Measurements from ENCODE around the gene COL23A1.

The COL23A1 gene

DNA sequence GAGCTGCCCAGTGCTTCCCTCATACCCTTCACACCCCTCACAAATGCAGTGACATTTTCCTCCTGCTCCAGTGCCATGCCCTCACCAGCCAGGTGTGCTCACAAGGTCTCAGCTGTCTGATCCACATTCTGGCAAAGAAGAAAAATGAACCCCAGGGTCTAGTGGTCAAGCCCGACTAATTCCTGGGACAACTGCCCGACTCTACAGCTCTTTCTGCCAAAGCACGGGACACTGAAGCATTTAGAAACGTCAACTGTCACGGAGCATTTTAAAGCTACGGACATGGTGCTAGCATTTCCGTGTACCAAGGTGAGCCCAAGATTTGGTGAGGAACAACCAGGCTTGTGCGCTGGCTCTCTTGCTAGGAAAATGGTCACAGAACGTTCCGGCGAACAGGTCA lies 300.8 kb downstream of the COL23A1 start:
- H3F3A ChIP-seq (ENCODE audit: insufficient read depth, low read length), result no peaks in the 10 kb centered on the region
- peaks cover 75% of the 10 kb centered on the region for H3K27me3 ChIP-seq (replicated peaks; ENCODE audit: insufficient read depth, low read length)
- H3K9me2 ChIP-seq (replicated peaks; ENCODE audit: insufficient read depth, low read length), result no peaks in the 10 kb centered on the region
- no peak for DNase-seq
- no peak overlapping the region for H3K9ac ChIP-seq (ENCODE audit: low read length)
- no peaks in the 10 kb centered on the region for H3K79me2 ChIP-seq (ENCODE audit: low read length)
- H4K20me1 ChIP-seq (ENCODE audit: insufficient read depth, low read length), result no peaks in the 10 kb centered on the region
- H3K27ac ChIP-seq (ENCODE audit: low read length), result no peak overlapping the region
- H3K4me2 ChIP-seq (ENCODE audit: low read depth, low read length), result no peak overlapping the region
- H3K9me3 ChIP-seq (replicated peaks; ENCODE audit: insufficient read depth, low read length), result no peaks in the 10 kb centered on the region
- H3K36me3 ChIP-seq (replicated peaks; ENCODE audit: insufficient read depth, low read length), result no peaks in the 10 kb centered on the region
- no peak overlapping the region for H3K4me3 ChIP-seq (ENCODE audit: low read length)
- no peak overlapping the region for H2AFZ ChIP-seq (ENCODE audit: low read length)
- TF ChIP-seq EZH2 (optimal IDR thresholded peaks at IDR 0.05; ENCODE audit: low read depth, low read length) (no peak), CTCF (IDR thresholded peaks at IDR 0.05; ENCODE audit: low read length) (no peak), EZH2phosphoT487 (IDR thresholded peaks at IDR 0.05; ENCODE audit: low read length) (no peak)
- no peaks in the 10 kb centered on the region for H3K4me1 ChIP-seq (ENCODE audit: low read length)

DNA sequence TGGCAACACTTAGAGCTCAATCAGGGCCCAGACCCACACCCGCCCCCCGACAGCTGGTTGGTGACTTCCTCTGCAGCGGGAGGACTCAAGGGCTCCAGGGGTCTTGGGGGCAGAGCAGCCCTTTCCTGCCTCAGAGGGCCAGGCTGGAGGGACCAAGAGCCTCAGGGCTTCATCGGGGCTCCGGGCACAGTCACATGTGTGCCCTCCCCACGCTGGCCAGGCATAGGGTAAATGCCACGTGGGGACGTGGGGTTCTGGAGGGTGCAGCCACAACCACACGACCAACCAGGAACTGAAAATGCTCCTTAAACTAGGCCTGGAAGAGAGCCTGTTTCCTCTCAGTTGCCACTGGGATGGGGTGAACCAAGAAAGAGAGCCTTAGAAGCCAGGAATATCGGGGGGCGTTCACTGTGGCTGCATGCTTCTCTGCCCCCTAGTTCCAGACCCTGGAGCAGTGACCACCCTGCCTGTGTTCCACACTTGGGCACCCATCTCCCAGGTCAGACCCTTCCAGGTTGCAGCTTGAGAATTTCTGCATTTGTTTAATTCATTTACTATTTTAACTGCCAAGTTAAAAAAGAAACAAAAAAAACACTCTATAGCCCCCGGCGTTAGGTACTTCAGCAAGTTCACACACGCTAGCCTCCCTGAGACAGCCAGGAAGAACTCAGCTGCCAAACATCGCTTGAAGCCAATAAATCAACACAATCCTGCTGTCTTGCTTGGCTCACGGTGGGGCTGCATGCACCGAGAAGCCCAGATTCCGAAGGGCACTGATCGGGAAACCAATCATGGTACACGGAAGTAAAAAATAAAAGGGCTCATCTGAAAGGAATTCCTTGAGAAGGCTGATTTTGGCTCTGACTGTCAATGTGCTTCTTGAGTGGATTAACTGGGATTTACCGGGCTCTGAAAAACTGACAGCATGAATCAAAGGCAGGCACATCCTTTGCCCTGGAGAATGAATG lies 301.5 kb downstream of the COL23A1 start:
- H3K27me3 ChIP-seq (replicated peaks; ENCODE audit: insufficient read depth, low read length), result peaks cover 81% of the 10 kb centered on the region

DNA sequence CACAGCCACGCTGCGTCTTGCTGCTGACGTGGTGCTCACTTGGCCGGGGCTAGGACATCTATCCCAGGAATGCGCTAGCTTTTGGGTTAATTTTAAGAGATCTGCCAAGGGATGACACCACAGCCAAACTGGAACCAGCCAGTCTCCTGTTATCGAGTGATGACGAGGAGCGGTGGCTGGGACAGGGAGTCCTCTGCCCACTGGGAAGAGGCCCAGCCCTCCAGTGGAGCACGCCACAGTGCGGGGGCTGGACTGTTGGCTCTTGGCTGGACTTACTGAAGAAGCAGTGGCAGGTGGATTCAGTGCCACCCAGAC lies 302.4 kb downstream of the COL23A1 start:
- no peak overlapping the region for H3K27ac ChIP-seq (ENCODE audit: low read length)
- TF ChIP-seq EZH2 (optimal IDR thresholded peaks at IDR 0.05; ENCODE audit: low read depth, low read length) (no peak), EZH2phosphoT487 (IDR thresholded peaks at IDR 0.05; ENCODE audit: low read length) (no peak)
- no peaks in the 10 kb centered on the region for H3K9me3 ChIP-seq (replicated peaks; ENCODE audit: insufficient read depth, low read length)
- H3F3A ChIP-seq (ENCODE audit: insufficient read depth, low read length), result no peaks in the 10 kb centered on the region
- DNase-seq, result no peak
- no peak overlapping the region for H3K4me3 ChIP-seq (ENCODE audit: low read length)
- no peaks in the 10 kb centered on the region for H3K9me2 ChIP-seq (replicated peaks; ENCODE audit: insufficient read depth, low read length)
- no peak overlapping the region for H3K4me2 ChIP-seq (ENCODE audit: low read depth, low read length)
- H3K79me2 ChIP-seq (ENCODE audit: low read length), result no peaks in the 10 kb centered on the region
- H4K20me1 ChIP-seq (ENCODE audit: insufficient read depth, low read length), result no peaks in the 10 kb centered on the region
- no peaks in the 10 kb centered on the region for H3K4me1 ChIP-seq (ENCODE audit: low read length)
- H3K36me3 ChIP-seq (replicated peaks; ENCODE audit: insufficient read depth, low read length), result no peaks in the 10 kb centered on the region
- no peak overlapping the region for H3K9ac ChIP-seq (ENCODE audit: low read length)
- H3K27me3 ChIP-seq (replicated peaks; ENCODE audit: insufficient read depth, low read length), result peaks cover 89% of the 10 kb centered on the region
- no peak overlapping the region for H2AFZ ChIP-seq (ENCODE audit: low read length)

More for the DNA sequence above, 301.5 kb downstream of the COL23A1 start:
- H3K4me2 ChIP-seq (ENCODE audit: low read depth, low read length), result no peak overlapping the region
- no peaks in the 10 kb centered on the region for H3K9me2 ChIP-seq (replicated peaks; ENCODE audit: insufficient read depth, low read length)
- H3K9me3 ChIP-seq (replicated peaks; ENCODE audit: insufficient read depth, low read length), result no peaks in the 10 kb centered on the region
- H3K36me3 ChIP-seq (replicated peaks; ENCODE audit: insufficient read depth, low read length), result no peaks in the 10 kb centered on the region
- H4K20me1 ChIP-seq (ENCODE audit: insufficient read depth, low read length), result no peaks in the 10 kb centered on the region
- no peaks in the 10 kb centered on the region for H3K79me2 ChIP-seq (ENCODE audit: low read length)
- no peak overlapping the region for H3K4me3 ChIP-seq (ENCODE audit: low read length)
- no peaks in the 10 kb centered on the region for H3F3A ChIP-seq (ENCODE audit: insufficient read depth, low read length)
- no peak for TF ChIP-seq EZH2phosphoT487 (IDR thresholded peaks at IDR 0.05; ENCODE audit: low read length)
- TF ChIP-seq CTCF (IDR thresholded peaks at IDR 0.05; ENCODE audit: low read length), result no peak
- TF ChIP-seq EZH2 (optimal IDR thresholded peaks at IDR 0.05; ENCODE audit: low read depth, low read length), result peak; percentile 21
- no peak for DNase-seq
- H2AFZ ChIP-seq (ENCODE audit: low read length), result no peak overlapping the region
- no peaks in the 10 kb centered on the region for H3K4me1 ChIP-seq (ENCODE audit: low read length)
- no peak overlapping the region for H3K27ac ChIP-seq (ENCODE audit: low read length)
- no peak overlapping the region for H3K9ac ChIP-seq (ENCODE audit: low read length)

All from MM.1S (cell line).